Ovary (tissue), 9 donors: ENCODE results near the gene TASP1. TPM values are rescaled to one million over a fixed set of nuclear protein-coding genes. Genes with fewer than 3 reads are reported as not detected.

Experiments
- DNase-seq, 5 donors: peaks; one replicate each; pipeline ENCODE4 v3.0.0-alpha.2; 2019 to 2020
- H3K27ac ChIP-seq, 2 donors: fragments of 200-600 bp; one replicate each; pipeline versions ENCODE4 v1.5.1 to v1.8.0; 2019 to 2022
- H3K27me3 ChIP-seq: fragments of 200-600 bp; one replicate; pipeline ENCODE4 v1.8.0; 2022
- H3K36me3 ChIP-seq: fragments of 200-600 bp; sonication (generic); one replicate; pipeline ENCODE4 v1.5.1; 2019
- H3K4me1 ChIP-seq: one replicate; pipeline ENCODE4 v1.8.1; 2013; ENCODE audit warnings: mild to moderate bottlenecking, moderate library complexity; ENCODE audit not compliant: insufficient read depth
- H3K4me3 ChIP-seq: fragments of 200-600 bp; sonication (generic); one replicate; pipeline ENCODE4 v1.5.1; 2017
- H3K9me3 ChIP-seq, 2 donors: fragments of 200-600 bp in 1 of 2; sonication (generic) in 1 of 2; one replicate each; pipeline versions ENCODE4 v1.5.1 to v1.8.1; 2013 to 2019; ENCODE audit warnings: mild to moderate bottlenecking in 1 of 2, moderate library complexity in 1 of 2
- EP300 ChIP-seq: sonication (generic); formaldehyde crosslinking; IDR thresholded peaks from one replicate; pipeline ENCODE4 v1.6.1; 2017; ENCODE audit warnings: antibody characterized with exemption
- POLR2A ChIP-seq: fragments of 450-650 bp; IDR thresholded peaks from one replicate; pipeline ENCODE4 v1.6.1; 2017; ENCODE audit warnings: antibody characterized with exemption, mild to moderate bottlenecking, moderate library complexity
- WGBS, 3 donors: extraction: QIAGEN DNeasy Blood & Tissue Kit in 1 of 3; methylation state at CpG; one replicate each; pipeline versions ENCODE4 v1.1.5 to v1.1.7; 2013 to 2017; 5-methylcytosine and 5-hydroxymethylcytosine counted together
- intact Hi-C, 4 donors: fragments of 100-400 bp; cut with DNase I; formaldehyde crosslinking; loops; one replicate each; pipeline versions ENCODE4 v1.11.0 to v1.15.1; 2022 to 2023
- polyA plus RNA-seq, 2 donors: library from polyadenylated mRNA; stranded (reverse); fragments of 200-250 nt in 1 of 2; fragments of 350-450 nt in 1 of 2; fragmentation: Illumina TruSeq in 1 of 2; extraction: RNeasy Lipid Tissue Mini Kit (QIAGEN cat#74804) in 1 of 2; gene quantifications; one replicate each; pipeline ENCODE4 v1.2.3, GENCODE V29; 2013 to 2014
- total RNA-seq, 7 donors: library from RNA; depleted of rRNA in 2 of 7; stranded (reverse); fragments of >200 nt in 2 of 7; fragmentation: NEBNext Ultra II Directional in 3 of 7; extraction: Animal tissue kit (Norgen Biotek cat#: 25700) in 3 of 7; gene quantifications; one replicate each; pipeline versions ENCODE4 v1.1.0 to v1.2.4, GENCODE V29; 2016 to 2023
- TF ChIP-seq, protein P1 (sequence below), 3 donors: fragments of 450-650 bp in 2 of 3; fragments of 200-600 bp in 1 of 3; IDR thresholded peaks; one replicate each; pipeline versions ENCODE4 v1.5.1 to v1.8.0; 2016 to 2022; ENCODE audit warnings: antibody characterized with exemption in 3 of 3, mild to moderate bottlenecking in 1 of 3
- donor health status: DM: no; HTN: no; CAD: no; lungs with moderate emphysema.
- donor health status: DM: no; HTN: no; CAD: no.
- donor health status: Bipolar disorder and iron deficiency.
- donor health status: DM: yes; HTN: yes; CAD: no.
- donor health status: DM: no; HTN: no; CAD: no.
- donor health status: DM: yes; HTN: yes; CAD: no.

Gene TASP1
- total and polyA plus RNA-seq, 9 donors, result 6.4 to 16.5 (median 13.2) TPM

GRCh38 chr20:13432126-13432525, 206.6 kb downstream of the TASP1 start:
- Histone ChIP-seq H3K4me1 (no peaks in the 10 kb centered on the region), H3K36me3 (no peaks in the 10 kb centered on the region), H3K27me3 (no peaks in the 10 kb centered on the region), H3K4me3 (no peak overlapping the region), H3K27ac (no peak overlapping the region), H3K9me3 (no peaks in the 10 kb centered on the region)
- TF ChIP-seq POLR2A, result no peak
- TF ChIP-seq, protein P1, sequence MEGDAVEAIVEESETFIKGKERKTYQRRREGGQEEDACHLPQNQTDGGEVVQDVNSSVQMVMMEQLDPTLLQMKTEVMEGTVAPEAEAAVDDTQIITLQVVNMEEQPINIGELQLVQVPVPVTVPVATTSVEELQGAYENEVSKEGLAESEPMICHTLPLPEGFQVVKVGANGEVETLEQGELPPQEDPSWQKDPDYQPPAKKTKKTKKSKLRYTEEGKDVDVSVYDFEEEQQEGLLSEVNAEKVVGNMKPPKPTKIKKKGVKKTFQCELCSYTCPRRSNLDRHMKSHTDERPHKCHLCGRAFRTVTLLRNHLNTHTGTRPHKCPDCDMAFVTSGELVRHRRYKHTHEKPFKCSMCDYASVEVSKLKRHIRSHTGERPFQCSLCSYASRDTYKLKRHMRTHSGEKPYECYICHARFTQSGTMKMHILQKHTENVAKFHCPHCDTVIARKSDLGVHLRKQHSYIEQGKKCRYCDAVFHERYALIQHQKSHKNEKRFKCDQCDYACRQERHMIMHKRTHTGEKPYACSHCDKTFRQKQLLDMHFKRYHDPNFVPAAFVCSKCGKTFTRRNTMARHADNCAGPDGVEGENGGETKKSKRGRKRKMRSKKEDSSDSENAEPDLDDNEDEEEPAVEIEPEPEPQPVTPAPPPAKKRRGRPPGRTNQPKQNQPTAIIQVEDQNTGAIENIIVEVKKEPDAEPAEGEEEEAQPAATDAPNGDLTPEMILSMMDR (IDR thresholded peaks at IDR 0.05), result no peak
- TF ChIP-seq EP300, result no peak
- intact Hi-C loops, result no loop called here
- 79 to 93% (median 89%) methylated on average over 1 of the region's 1 CpG for WGBS, 3 donors
- no peak for DNase-seq

GRCh38 chr20:13430346-13431002, 208.3 kb downstream of the TASP1 start:
- no peaks in the 10 kb centered on the region for H3K27me3 ChIP-seq
- intact Hi-C loops, result no loop called here
- H3K4me3 ChIP-seq, result no peak overlapping the region
- WGBS, 3 donors, result 91 to 93% (median 91%) methylated on average over 9 of the region's 9 CpGs
- no peaks in the 10 kb centered on the region for H3K36me3 ChIP-seq
- no peak for DNase-seq
- TF ChIP-seq POLR2A, result no peak
- TF ChIP-seq EP300, result no peak
- TF ChIP-seq, protein P1 (IDR thresholded peaks at IDR 0.05), result no peak
- no peaks in the 10 kb centered on the region for H3K9me3 ChIP-seq
- no peaks in the 10 kb centered on the region for H3K4me1 ChIP-seq
- no peak overlapping the region for H3K27ac ChIP-seq

DNA sequence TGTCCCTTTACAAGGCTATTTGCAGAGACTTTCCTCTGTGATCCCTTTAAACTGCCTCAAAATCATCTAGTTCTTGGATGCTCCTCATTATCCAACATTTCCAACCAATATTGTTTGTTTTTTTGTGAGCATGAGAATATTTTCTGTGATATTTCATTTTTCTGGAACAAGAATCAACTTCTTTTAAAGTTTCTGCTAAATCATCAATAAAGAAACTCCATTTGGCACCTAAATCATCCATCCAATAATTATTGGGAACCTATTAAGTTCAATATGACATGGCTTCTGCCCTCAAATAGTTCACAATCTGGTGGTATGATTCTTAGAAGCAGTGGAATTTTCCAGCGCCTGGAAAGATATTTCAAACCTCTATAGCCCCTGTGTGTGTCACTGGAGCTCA, 210.0 kb downstream of the TASP1 start:
- no peak overlapping the region for H3K27ac ChIP-seq

DNA sequence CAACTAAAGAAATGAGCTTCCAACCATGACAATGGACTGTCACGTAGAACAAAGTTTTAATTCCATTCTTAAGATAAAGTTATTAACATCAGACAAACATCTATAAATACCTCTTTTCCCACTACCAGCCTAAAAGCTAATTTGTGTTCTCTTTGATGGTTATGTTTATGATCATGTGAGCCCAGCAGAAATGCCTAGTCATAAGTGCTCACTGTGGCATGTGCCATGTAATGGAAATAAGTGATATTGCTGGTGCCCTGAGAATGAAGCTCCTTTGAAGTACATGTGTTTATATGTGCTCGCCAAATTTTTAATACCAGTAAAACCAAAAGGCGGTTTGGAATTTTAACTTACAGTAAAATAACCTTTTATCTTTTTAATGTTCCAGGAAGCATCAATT, 211.9 kb downstream of the TASP1 start:
- TF ChIP-seq POLR2A, result no peak
- TF ChIP-seq, protein P1 (IDR thresholded peaks at IDR 0.05), result no peak
- H3K36me3 ChIP-seq, result no peaks in the 10 kb centered on the region
- no peak overlapping the region for H3K27ac ChIP-seq
- H3K4me3 ChIP-seq, result no peak overlapping the region
- no peak for DNase-seq
- H3K4me1 ChIP-seq, result no peaks in the 10 kb centered on the region
- H3K27me3 ChIP-seq, result no peaks in the 10 kb centered on the region
- WGBS, 3 donors, result 19 to 34% (median 19%) methylated on average over 3 of the region's 3 CpGs
- H3K9me3 ChIP-seq, result no peaks in the 10 kb centered on the region
- intact Hi-C loops, result no loop called here

More for the DNA sequence above, 210.0 kb downstream of the TASP1 start:
- Histone ChIP-seq H3K4me3 (no peak overlapping the region), H3K27me3 (no peaks in the 10 kb centered on the region), H3K9me3 (no peaks in the 10 kb centered on the region), H3K4me1 (no peaks in the 10 kb centered on the region), H3K36me3 (no peaks in the 10 kb centered on the region)
- TF ChIP-seq, protein P1 (IDR thresholded peaks at IDR 0.05), result no peak
- TF ChIP-seq POLR2A, result no peak
- DNase-seq, result no peak
- 95 to 97% (median 96%) methylated on average over 1 of the region's 1 CpG for WGBS, 3 donors
- intact Hi-C loops, result no loop called here
